Uterus (tissue), 2 donors: Measurements from ENCODE around the gene TMEM150C.

ENCODE experiments used
- CTCF ChIP-seq, 4 experiments: fragments of 200-600 bp in 2 of 4; fragments of 450-650 bp in 2 of 4; sonication (generic) in 2 of 4; IDR thresholded peaks; one replicate each; pipeline ENCODE4 v1.5.1; 2016 to 2019; ENCODE audit warnings: antibody characterized with exemption in 4 of 4, mild to moderate bottlenecking in 2 of 4, moderate library complexity in 1 of 4
- POLR2A ChIP-seq, 2 donors: fragments of 450-650 bp; IDR thresholded peaks; one replicate each; pipeline ENCODE4 v1.6.1; 2016; ENCODE audit warnings: antibody characterized with exemption in 2 of 2, mild to moderate bottlenecking in 1 of 2, moderate library complexity in 1 of 2

GRCh38 chr4:82577451-82577850 is 15.7 kb upstream of the TMEM150C start:
- no peak for TF ChIP-seq CTCF (IDR thresholded peaks at IDR 0.05)
- TF ChIP-seq POLR2A (IDR thresholded peaks at IDR 0.05): no peak
